HepG2 (cell line): ENCODE results near the gene TSHZ2. TPM values are rescaled to one million over a fixed set of nuclear protein-coding genes. Genes with fewer than 3 reads are reported as not detected.

Experiments used
- ATAC-seq: fragments of 200-7000 bp; cut with Tn5 transposase; 3 replicates; pipeline ENCODE4 v1.9.1; 2020; ENCODE audit warnings: mild to moderate bottlenecking, moderate library complexity
- BruUV-seq: library from RNA; stranded (reverse); fragments of 400-500 nt; replicated peaks from 2 replicates; lab custom pipeline; 2021; lab: Mats Ljungman, UMichigan
- CTCF ChIA-PET: fragments of 300-600 bp; formaldehyde crosslinking; extraction: SDS; loops from one replicate; lab custom pipeline; 2021; ENCODE audit warnings: low total read pairs, inconsistent platforms, low intra/inter-chr PET ratio; lab: Yijun Ruan, JAX
- POLR2A ChIA-PET: fragments of 350-600 bp; sonication (Branson Sonifier 250); formaldehyde crosslinking; loops from one replicate; lab custom pipeline; 2020; ENCODE audit warnings: antibody characterized with exemption, inconsistent platforms; lab: Yijun Ruan, JAX
- DNase-seq: peaks from one replicate; pipeline ENCODE4 v3.0.0-alpha.2; 2015; ENCODE audit warnings: low spot score
- FAIRE-seq: peaks from 3 replicates; lab custom pipeline; 2011; peaks lifted over from hg19 to GRCh38; lab: Jason Lieb, UNC
- H2AFZ ChIP-seq: one replicate; pipeline ENCODE4 v1.6.1; 2011; ENCODE audit warnings: low read length, inconsistent platforms
- H3K27ac ChIP-seq: fragments of 300-600 bp; 3 replicates; pipeline ENCODE4 v1.8.0; 2011; ENCODE audit warnings: mixed run types, mild to moderate bottlenecking, mixed read lengths, low read length, inconsistent platforms; ENCODE audit not compliant: insufficient read depth; ENCODE audit errors: extremely low read length
- H3K27me3 ChIP-seq, 2 experiments: fragments of 200-600 bp in 1 of 2; 2 replicates in 1 of 2; 3 replicates in 1 of 2; pipeline versions ENCODE4 v1.6.0 to v1.8.0; 2011; ENCODE audit warnings: low read length in 2 of 2, mild to moderate bottlenecking in 2 of 2, moderate library complexity in 2 of 2, inconsistent platforms in 1 of 2; ENCODE audit not compliant: insufficient read depth in 2 of 2, control insufficient read depth in 1 of 2
- H3K36me3 ChIP-seq, 2 experiments: fragments of 200-600 bp in 1 of 2; replicated peaks in 1 of 2; 2 replicates in 1 of 2; 3 replicates in 1 of 2; pipeline versions ENCODE4 v1.5.1 to v1.8.0; 2011; ENCODE audit warnings: low read length in 2 of 2, inconsistent platforms in 1 of 2; ENCODE audit not compliant: insufficient read depth in 2 of 2, control insufficient read depth in 1 of 2
- H3K4me1 ChIP-seq: 2 replicates; pipeline ENCODE4 v1.5.1; 2012; ENCODE audit warnings: low read length, inconsistent platforms; ENCODE audit not compliant: insufficient read depth
- H3K4me2 ChIP-seq: 2 replicates; pipeline ENCODE4 v1.6.0; 2011; ENCODE audit warnings: low read depth, low read length, inconsistent platforms
- H3K4me3 ChIP-seq, 3 experiments: fragments of 200-600 bp in 1 of 3; sonication (generic), shearing (Covaris generic) in 1 of 3; replicated peaks in 1 of 3; 2 replicates each; pipeline ENCODE4 v1.5.1; 2011 to 2016; ENCODE audit warnings: low read length in 3 of 3, inconsistent platforms in 2 of 3, low read depth in 2 of 3, mild to moderate bottlenecking in 2 of 3, control low read depth in 1 of 3, mixed read lengths in 1 of 3; ENCODE audit not compliant: insufficient read depth in 1 of 3
- H3K79me2 ChIP-seq: one replicate; pipeline ENCODE4 v1.6.1; 2011; ENCODE audit warnings: low read length, inconsistent platforms; ENCODE audit not compliant: insufficient read depth
- H3K9ac ChIP-seq: 2 replicates; pipeline ENCODE4 v1.6.0; 2011; ENCODE audit warnings: mild to moderate bottlenecking, low read depth, low read length, inconsistent platforms; ENCODE audit not compliant: insufficient read depth
- H3K9me3 ChIP-seq: 2 replicates; pipeline ENCODE4 v1.5.1; 2012; ENCODE audit warnings: mild to moderate bottlenecking, low read length
- H4K20me1 ChIP-seq: 2 replicates; pipeline ENCODE4 v1.6.0; 2011; ENCODE audit warnings: inconsistent platforms, mild to moderate bottlenecking, low read length, moderate library complexity; ENCODE audit not compliant: insufficient read depth
- AGO1 ChIP-seq: fragments of 200-400 bp; formaldehyde crosslinking; IDR thresholded peaks from 2 replicates; pipeline ENCODE4 v1.6.1; 2017; ENCODE audit warnings: mild to moderate bottlenecking, low read depth, low read length, moderate library complexity; ENCODE audit not compliant: poor library complexity, severe bottlenecking
- HES4 ChIP-seq: sonication (generic); formaldehyde crosslinking; IDR thresholded peaks from 2 replicates; pipeline ENCODE4 v1.9.0; 2021; ENCODE audit warnings: mild to moderate bottlenecking, missing genetic modification reagents, borderline replicate concordance
- IRF2 ChIP-seq: IDR thresholded peaks from 2 replicates; pipeline ENCODE4 v1.6.1; 2018; ENCODE audit warnings: missing genetic modification reagents, missing compliant biosample characterization
- KAT8 ChIP-seq: IDR thresholded peaks from 2 replicates; pipeline ENCODE4 v1.6.1; 2016; ENCODE audit warnings: missing genetic modification reagents, missing compliant biosample characterization
- MYNN ChIP-seq: sonication (generic); formaldehyde crosslinking; IDR thresholded peaks from 2 replicates; pipeline ENCODE4 v1.4.0; 2020; ENCODE audit warnings: mild to moderate bottlenecking, low read depth, missing genetic modification reagents
- RXRB ChIP-seq: IDR thresholded peaks from 2 replicates; pipeline ENCODE4 v1.6.1; 2016; ENCODE audit warnings: borderline replicate concordance, missing genetic modification reagents, missing compliant biosample characterization
- SNAPC2 ChIP-seq: sonication (generic); formaldehyde crosslinking; IDR thresholded peaks from 2 replicates; pipeline ENCODE4 v1.8.1; 2022; ENCODE audit warnings: mild to moderate bottlenecking, missing genetic modification reagents
- ZFAT ChIP-seq: sonication (generic); formaldehyde crosslinking; conservative IDR thresholded peaks from 2 replicates; pipeline ENCODE4 v1.8.1; 2023; ENCODE audit warnings: missing genetic modification reagents, inconsistent platforms
- ZNF276 ChIP-seq: sonication (generic); formaldehyde crosslinking; IDR thresholded peaks from 2 replicates; pipeline ENCODE4 v1.4.0; 2020; ENCODE audit warnings: mild to moderate bottlenecking, low read depth, missing genetic modification reagents
- ZNF33A ChIP-seq: sonication (generic); formaldehyde crosslinking; IDR thresholded peaks from 2 replicates; pipeline ENCODE4 v1.5.1; 2020; ENCODE audit warnings: missing genetic modification reagents, mild to moderate bottlenecking, moderate library complexity, borderline replicate concordance
- ZNF549 ChIP-seq: sonication (generic); formaldehyde crosslinking; IDR thresholded peaks from 2 replicates; pipeline ENCODE4 v1.5.0; 2020; ENCODE audit warnings: missing genetic modification reagents
- ZNF558 ChIP-seq: sonication (generic); formaldehyde crosslinking; IDR thresholded peaks from 2 replicates; pipeline ENCODE4 v1.9.0; 2022; ENCODE audit warnings: mild to moderate bottlenecking, missing genetic modification reagents, borderline replicate concordance
- ZNF713 ChIP-seq: sonication (generic); formaldehyde crosslinking; IDR thresholded peaks from 2 replicates; pipeline ENCODE4 v1.4.0; 2020; ENCODE audit warnings: mild to moderate bottlenecking, missing genetic modification reagents
- WGBS: methylation state at CpG from one replicate; pipeline ENCODE4 v1.1.6; 2017; ENCODE audit warnings: low lambda C conversion rate; 5-methylcytosine and 5-hydroxymethylcytosine counted together
- in situ Hi-C: cut with HindIII; loops from 2 replicates; pipeline ENCODE4 v1.10.0; 2017; ENCODE audit warnings: low pct_unique_long_range_greater_than_20kb; ENCODE audit not compliant: extremely low pct_ligation_motif_present
- intact Hi-C: fragments of 100-400 bp; cut with micrococcal nuclease; formaldehyde crosslinking; loops from one replicate; pipeline ENCODE4 v1.10.0; 2022; ENCODE audit not compliant: unreplicated experiment
- polyA plus RNA-seq, 8 experiments: library from polyadenylated mRNA; depleted of rRNA in 3 of 8; stranded (reverse) in 7 of 8; unstranded in 1 of 8; fragments of >200 nt; fragmentation: Illumina TruSeq in 4 of 8; extraction: Trizol in 4 of 8; gene quantifications; 2 replicates each; pipeline versions ENCODE4 v1.2.1 to v1.2.3, GENCODE V29; 2011 to 2016; ENCODE audit warnings: low read depth in 4 of 8, missing spikeins in 1 of 8, mixed read lengths in 1 of 8; ENCODE audit not compliant: insufficient read depth in 1 of 8
- total RNA-seq, 5 experiments: library from RNA; depleted of rRNA; stranded (reverse); fragments of >200 nt; fragmentation: Illumina TruSeq; extraction: Trizol; gene quantifications; 2 replicates each; pipeline ENCODE4 v1.2.3, GENCODE V29; 2016; ENCODE audit warnings: low read depth in 1 of 5
- TF ChIP-seq, protein P1 (sequence below): sonication (generic); formaldehyde crosslinking; IDR thresholded peaks from 2 replicates; pipeline ENCODE4 v1.4.0; 2020; ENCODE audit warnings: low read depth, missing genetic modification reagents

Gene TSHZ2
- total and polyA plus RNA-seq, 2 of the 13 experiments (the other 11 are each of a cell fraction or from before 2014, with no cell fraction given), result 0.01 TPM; not detected in 1

GRCh38 chr20:52974179-52974594, 2.0 kb downstream of the TSHZ2 start:
- Histone ChIP-seq H3K4me1 (peaks cover 14% of the 10 kb centered on the region), H3K4me3 (no peak overlapping the region), H3K27ac (no peak overlapping the region), H3K9me3 (no peaks in the 10 kb centered on the region), H2AFZ (no peak overlapping the region), H3K4me2 (no peak overlapping the region), H4K20me1 (no peaks in the 10 kb centered on the region), H3K36me3 (no peaks in the 10 kb centered on the region), H3K9ac (no peak overlapping the region), H3K79me2 (no peaks in the 10 kb centered on the region), H3K27me3 (peaks cover 0 to 40% of the 10 kb centered on the region in 2 experiments; a peak in 3 of 5 replicates)
- CTCF ChIA-PET, result no interaction called here
- in situ Hi-C loops (no loop called here), intact Hi-C loops (no loop called here)
- FAIRE-seq (no peak), ATAC-seq (no peak), DNase-seq (no peak)
- 27% methylated on average over 5 of the region's 5 CpGs for WGBS
- TF ChIP-seq HES4 (CRISPR knock-in tag) (no peak), KAT8 (CRISPR knock-in tag) (no peak), IRF2 (CRISPR knock-in tag) (no peak), AGO1 (no peak), ZNF276 (no peak), RXRB (CRISPR knock-in tag) (no peak), ZNF549 (no peak), ZNF713 (CRISPR knock-in tag) (no peak), ZNF33A (no peak), ZFAT (CRISPR knock-in tag) (no peak), ZNF558 (CRISPR knock-in tag) (no peak), SNAPC2 (CRISPR knock-in tag) (no peak), MYNN (CRISPR knock-in tag) (no peak)
- TF ChIP-seq, protein P1, sequence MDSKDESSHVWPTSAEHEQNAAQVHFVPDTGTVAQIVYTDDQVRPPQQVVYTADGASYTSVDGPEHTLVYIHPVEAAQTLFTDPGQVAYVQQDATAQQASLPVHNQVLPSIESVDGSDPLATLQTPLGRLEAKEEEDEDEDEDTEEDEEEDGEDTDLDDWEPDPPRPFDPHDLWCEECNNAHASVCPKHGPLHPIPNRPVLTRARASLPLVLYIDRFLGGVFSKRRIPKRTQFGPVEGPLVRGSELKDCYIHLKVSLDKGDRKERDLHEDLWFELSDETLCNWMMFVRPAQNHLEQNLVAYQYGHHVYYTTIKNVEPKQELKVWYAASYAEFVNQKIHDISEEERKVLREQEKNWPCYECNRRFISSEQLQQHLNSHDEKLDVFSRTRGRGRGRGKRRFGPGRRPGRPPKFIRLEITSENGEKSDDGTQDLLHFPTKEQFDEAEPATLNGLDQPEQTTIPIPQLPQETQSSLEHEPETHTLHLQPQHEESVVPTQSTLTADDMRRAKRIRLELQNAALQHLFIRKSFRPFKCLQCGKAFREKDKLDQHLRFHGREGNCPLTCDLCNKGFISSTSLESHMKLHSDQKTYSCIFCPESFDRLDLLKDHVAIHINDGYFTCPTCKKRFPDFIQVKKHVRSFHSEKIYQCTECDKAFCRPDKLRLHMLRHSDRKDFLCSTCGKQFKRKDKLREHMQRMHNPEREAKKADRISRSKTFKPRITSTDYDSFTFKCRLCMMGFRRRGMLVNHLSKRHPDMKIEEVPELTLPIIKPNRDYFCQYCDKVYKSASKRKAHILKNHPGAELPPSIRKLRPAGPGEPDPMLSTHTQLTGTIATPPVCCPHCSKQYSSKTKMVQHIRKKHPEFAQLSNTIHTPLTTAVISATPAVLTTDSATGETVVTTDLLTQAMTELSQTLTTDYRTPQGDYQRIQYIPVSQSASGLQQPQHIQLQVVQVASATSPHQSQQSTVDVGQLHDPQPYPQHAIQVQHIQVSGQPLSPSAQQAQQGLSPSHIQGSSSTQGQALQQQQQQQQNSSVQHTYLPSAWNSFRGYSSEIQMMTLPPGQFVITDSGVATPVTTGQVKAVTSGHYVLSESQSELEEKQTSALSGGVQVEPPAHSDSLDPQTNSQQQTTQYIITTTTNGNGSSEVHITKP (CRISPR knock-in tag), result no peak
- POLR2A ChIA-PET, result no interaction called here
- BruUV-seq, result no TSS peak
